Measurements from ENCODE around the gene BICD2.

Gene BICD2

GRCh38 chr9:92685022-92685421 is 79.6 kb downstream of the BICD2 start:
- no peak overlapping the region for H3K4me3 ChIP-seq (ENCODE audit: low read depth in 1 of 2, low read length in 2 of 2)
- H3K4me1 ChIP-seq (ENCODE audit: insufficient read depth, low read length), result no peaks in the 10 kb centered on the region
- H2AFZ ChIP-seq (ENCODE audit: low read depth, low read length), result no peak overlapping the region
- no peaks in the 10 kb centered on the region for H4K20me1 ChIP-seq (ENCODE audit: insufficient read depth, low read length)
- H3K4me2 ChIP-seq (ENCODE audit: insufficient read depth, low read length), result no peak overlapping the region
- TF ChIP-seq EZH2 (IDR thresholded peaks at IDR 0.05; ENCODE audit: borderline replicate concordance, low read depth, low read length, severe bottlenecking) (no peak), CTCF (IDR thresholded peaks at IDR 0.05; ENCODE audit: borderline replicate concordance, extremely low read depth, low read length, poor library complexity, severe bottlenecking) (no peak)
- no peaks in the 10 kb centered on the region for H3K9me3 ChIP-seq (ENCODE audit: insufficient read depth, low read length, severe bottlenecking)
- H3K79me2 ChIP-seq (ENCODE audit: insufficient read depth, low read length), result no peaks in the 10 kb centered on the region
- no peak overlapping the region for H3K9ac ChIP-seq (ENCODE audit: low read depth, low read length)
- DNase-seq (no peak), ATAC-seq (ENCODE audit: insufficient read depth, low read depth) (no peak)
- no peaks in the 10 kb centered on the region for H3K27me3 ChIP-seq (ENCODE audit: insufficient read depth, low read length, poor library complexity)
- H3K36me3 ChIP-seq (ENCODE audit: insufficient read depth, low read length), result no peaks in the 10 kb centered on the region
- H3K27ac ChIP-seq (ENCODE audit: low read length), result no peak overlapping the region

- DNase-seq (no peak), ATAC-seq (ENCODE audit: insufficient read depth, low read depth) (no peak)
- H3K4me1 ChIP-seq (ENCODE audit: insufficient read depth, low read length), result no peaks in the 10 kb centered on the region
- no peaks in the 10 kb centered on the region for H3K9me3 ChIP-seq (ENCODE audit: insufficient read depth, low read length, severe bottlenecking)
- no peak overlapping the region for H3K4me3 ChIP-seq (ENCODE audit: low read depth in 1 of 2, low read length in 2 of 2)
- H3K9ac ChIP-seq (ENCODE audit: low read depth, low read length), result no peak overlapping the region
- no peaks in the 10 kb centered on the region for H3K27me3 ChIP-seq (ENCODE audit: insufficient read depth, low read length, poor library complexity)
- H3K27ac ChIP-seq (ENCODE audit: low read length), result no peak overlapping the region
- no peaks in the 10 kb centered on the region for H3K79me2 ChIP-seq (ENCODE audit: insufficient read depth, low read length)
- H4K20me1 ChIP-seq (ENCODE audit: insufficient read depth, low read length), result no peaks in the 10 kb centered on the region
- H2AFZ ChIP-seq (ENCODE audit: low read depth, low read length), result no peak overlapping the region
- no peak overlapping the region for H3K4me2 ChIP-seq (ENCODE audit: insufficient read depth, low read length)
- TF ChIP-seq EZH2 (IDR thresholded peaks at IDR 0.05; ENCODE audit: borderline replicate concordance, low read depth, low read length, severe bottlenecking) (no peak), CTCF (IDR thresholded peaks at IDR 0.05; ENCODE audit: borderline replicate concordance, extremely low read depth, low read length, poor library complexity, severe bottlenecking) (no peak)
- no peaks in the 10 kb centered on the region for H3K36me3 ChIP-seq (ENCODE audit: insufficient read depth, low read length)
Observed at GRCh38 chr9:92682269-92682668, 82.4 kb downstream of the BICD2 start.

- Histone ChIP-seq H3K4me3 (ENCODE audit: low read depth in 1 of 2, low read length in 2 of 2) (no peak overlapping the region), H3K79me2 (ENCODE audit: insufficient read depth, low read length) (no peaks in the 10 kb centered on the region), H4K20me1 (ENCODE audit: insufficient read depth, low read length) (no peaks in the 10 kb centered on the region), H3K27me3 (ENCODE audit: insufficient read depth, low read length, poor library complexity) (no peaks in the 10 kb centered on the region), H3K36me3 (ENCODE audit: insufficient read depth, low read length) (no peaks in the 10 kb centered on the region), H3K4me2 (ENCODE audit: insufficient read depth, low read length) (no peak overlapping the region), H3K9ac (ENCODE audit: low read depth, low read length) (no peak overlapping the region), H3K4me1 (ENCODE audit: insufficient read depth, low read length) (no peaks in the 10 kb centered on the region), H3K27ac (ENCODE audit: low read length) (no peak overlapping the region), H3K9me3 (ENCODE audit: insufficient read depth, low read length, severe bottlenecking) (no peaks in the 10 kb centered on the region), H2AFZ (ENCODE audit: low read depth, low read length) (no peak overlapping the region)
- ATAC-seq (ENCODE audit: insufficient read depth, low read depth), result no peak
- TF ChIP-seq CTCF (IDR thresholded peaks at IDR 0.05; ENCODE audit: borderline replicate concordance, extremely low read depth, low read length, poor library complexity, severe bottlenecking) (no peak), EZH2 (IDR thresholded peaks at IDR 0.05; ENCODE audit: borderline replicate concordance, low read depth, low read length, severe bottlenecking) (no peak)
- no peak for DNase-seq
Observed at GRCh38 chr9:92680166-92681119, 84.2 kb downstream of the BICD2 start.
